ENCODE results near the gene WDR74.
A peak's percentile ranks its signal among the peaks of the same experiment; 100 is the strongest.
"Not testable (repeated sequence)": the region's sequence is repeated elsewhere in the genome, so short reads cannot be mapped to it uniquely, and the experiment has no call there.

The WDR74 gene

GRCh38 chr11:62840721-62841360 lies 1.5 kb upstream of the WDR74 start:
- DNase-seq (ENCODE audit: low read depth): peak; percentile 56

GRCh38 chr11:62835336-62835735 lies 4.1 kb downstream of the WDR74 start:
- no peak for DNase-seq (ENCODE audit: low read depth)

- no peak for DNase-seq (ENCODE audit: low read depth)
Observed at GRCh38 chr11:62832336-62833234, 6.8 kb downstream of the WDR74 start, which contains the start of gene TEX54. Gene TEX54, minus strand, starts transcription at chr11:62832841.

- peak; percentile 99 for DNase-seq (ENCODE audit: low read depth)
Observed at GRCh38 chr11:62831520-62832335, 7.7 kb downstream of the WDR74 start, which contains the start of gene STX5. Gene STX5, minus strand, starts transcription at chr11:62832051. Its CDS starts 808 bp downstream, at chr11:62831243.

DNA sequence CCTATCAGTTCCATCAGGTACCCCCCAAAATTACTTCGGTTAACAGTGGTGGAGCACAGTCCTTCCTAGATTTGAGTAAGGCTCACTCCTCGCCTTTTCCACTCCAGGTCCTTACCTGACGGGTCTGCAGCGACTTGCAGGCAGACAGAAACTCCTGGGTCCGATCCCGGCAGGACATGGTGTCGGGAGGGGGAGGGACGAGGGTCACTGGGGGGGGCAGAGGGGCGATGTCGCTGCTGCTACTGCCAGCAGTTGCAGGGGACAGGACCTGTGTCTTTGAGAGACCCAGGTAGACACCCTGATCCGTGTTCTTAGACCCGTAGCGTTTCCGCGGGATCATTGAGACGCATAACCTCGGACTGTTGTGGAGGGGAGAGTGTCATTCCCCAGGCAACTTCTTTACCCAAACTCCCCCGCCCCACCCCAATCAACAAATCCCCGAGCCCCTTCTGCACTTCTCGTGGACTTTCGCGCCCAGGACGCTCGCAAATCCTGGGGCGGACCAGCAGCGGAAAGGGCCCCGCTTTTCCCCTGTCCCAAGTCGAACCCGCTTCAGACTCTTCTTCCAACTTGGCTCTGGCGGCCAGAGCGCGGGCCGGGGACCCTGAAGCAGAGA lies 8.4 kb downstream of the WDR74 start:
- no peak for DNase-seq (ENCODE audit: low read depth)

DNA sequence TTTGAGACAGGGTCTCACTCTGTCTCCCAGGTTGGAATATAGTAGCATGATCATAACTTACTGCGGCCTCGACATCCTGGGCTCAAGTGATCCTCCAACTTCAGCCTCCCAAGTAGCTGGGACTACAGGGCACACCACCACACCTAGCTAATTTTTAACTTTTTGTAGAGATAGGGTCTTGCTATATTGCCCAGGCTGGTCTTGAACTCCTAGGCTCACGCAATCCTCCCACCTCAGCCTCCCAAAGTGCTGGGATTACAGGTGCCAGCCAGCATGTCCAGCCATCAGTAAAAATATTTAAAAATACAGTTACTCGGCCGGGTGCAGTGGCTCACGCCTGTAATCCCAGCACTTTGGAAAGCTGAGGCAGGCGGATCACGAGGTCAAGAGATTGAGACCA lies 11.3 kb downstream of the WDR74 start:
- DNase-seq (ENCODE audit: low read depth): not testable (repeated sequence)

DNA sequence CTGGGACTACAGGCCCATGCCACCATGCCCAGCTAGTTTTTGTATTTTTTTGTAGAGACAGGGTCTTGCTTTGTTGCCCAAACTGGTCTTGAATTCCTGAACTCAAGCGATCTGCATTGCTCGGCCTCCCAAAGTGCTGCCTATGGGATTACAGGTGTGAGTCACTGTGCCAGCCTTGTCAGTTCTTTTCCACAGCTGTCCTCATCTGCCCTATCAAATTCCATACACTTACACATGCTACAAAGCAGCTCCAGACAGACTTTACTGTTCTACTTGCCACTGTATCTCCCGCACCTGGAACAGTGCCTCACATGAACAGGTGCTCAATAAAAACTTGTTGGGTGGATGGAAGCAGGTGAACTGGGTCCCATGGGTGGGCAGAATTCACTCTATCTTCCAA lies 15.7 kb downstream of the WDR74 start:
- DNase-seq (ENCODE audit: low read depth): no peak

DNA sequence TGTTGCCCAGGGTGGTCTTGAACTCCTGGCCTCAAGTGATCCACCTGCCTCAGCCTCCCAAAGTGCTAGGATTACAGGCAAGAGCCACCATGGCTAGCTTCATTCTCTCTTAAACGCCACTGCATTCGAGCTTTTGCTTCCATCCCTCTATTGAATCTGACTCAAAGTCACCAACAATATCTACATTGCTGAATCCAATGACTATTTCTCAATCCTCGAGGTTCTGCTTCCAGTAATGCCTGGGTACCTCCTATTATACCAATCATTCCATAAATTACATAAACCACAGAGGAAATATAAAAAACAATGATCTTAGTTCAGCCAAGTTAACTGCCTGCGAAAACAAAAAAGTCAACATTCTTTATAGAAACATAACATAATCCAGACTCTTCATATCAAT lies 22.3 kb downstream of the WDR74 start:
- DNase-seq (ENCODE audit: low read depth): no peak

DNA sequence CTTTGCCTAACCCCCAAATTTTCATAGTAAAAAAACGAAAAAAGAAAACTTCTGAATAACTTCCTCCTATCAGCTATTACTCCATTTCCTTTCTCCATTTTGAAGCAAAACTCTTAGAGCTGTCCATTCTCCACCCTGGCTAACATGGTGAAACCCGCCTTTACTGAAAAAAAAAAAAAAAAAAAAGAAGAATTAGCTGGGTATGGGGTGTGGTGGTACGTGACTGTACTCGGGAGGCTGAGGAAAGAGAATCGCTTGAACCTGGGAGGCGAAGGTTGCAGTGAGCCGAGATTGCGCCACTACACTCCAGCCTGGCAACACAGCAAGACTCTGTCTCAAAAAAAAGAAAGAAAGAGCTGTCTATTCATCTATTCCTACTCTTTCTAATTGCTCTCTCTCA lies 22.8 kb downstream of the WDR74 start:
- DNase-seq (ENCODE audit: low read depth): no peak

DNA sequence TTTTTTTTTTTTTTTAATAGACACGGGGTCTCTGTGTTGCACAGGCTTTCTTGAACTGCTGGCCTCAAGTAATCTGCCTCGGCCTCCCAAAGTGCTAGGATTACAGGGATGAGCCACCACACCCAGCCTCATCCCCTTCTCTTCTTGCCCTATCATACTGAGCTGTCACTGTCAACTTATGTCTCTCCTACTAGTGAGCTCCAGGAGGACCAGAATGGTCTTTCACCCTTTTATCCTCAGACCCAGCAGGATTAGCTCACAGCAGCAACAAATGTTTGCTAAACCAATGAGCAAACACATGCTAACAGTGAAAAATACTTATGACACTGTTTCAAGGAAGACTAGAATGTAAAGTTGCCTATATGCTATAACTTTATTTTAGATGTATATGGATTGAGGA lies 27.7 kb downstream of the WDR74 start:
- no peak for DNase-seq (ENCODE audit: low read depth)

DNA sequence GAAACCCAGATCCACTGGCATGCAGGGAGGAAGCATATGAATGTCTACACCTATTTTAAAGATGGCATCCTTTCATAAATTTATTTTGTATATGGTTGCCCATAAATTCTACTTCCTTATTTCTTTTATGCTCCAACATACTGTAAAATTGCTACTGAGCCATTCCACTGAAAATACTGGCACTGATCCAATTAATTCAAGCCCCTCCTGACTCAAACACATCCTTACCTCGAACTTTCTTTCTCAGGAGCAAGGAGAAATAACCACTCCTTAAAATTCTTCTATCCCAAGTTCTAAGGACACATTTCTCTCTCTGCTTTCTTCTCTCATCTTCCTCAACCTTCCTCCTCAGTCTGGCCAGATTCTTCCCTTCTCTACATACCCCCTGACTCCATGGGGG lies 28.6 kb downstream of the WDR74 start:
- no peak for DNase-seq (ENCODE audit: low read depth)

DNA sequence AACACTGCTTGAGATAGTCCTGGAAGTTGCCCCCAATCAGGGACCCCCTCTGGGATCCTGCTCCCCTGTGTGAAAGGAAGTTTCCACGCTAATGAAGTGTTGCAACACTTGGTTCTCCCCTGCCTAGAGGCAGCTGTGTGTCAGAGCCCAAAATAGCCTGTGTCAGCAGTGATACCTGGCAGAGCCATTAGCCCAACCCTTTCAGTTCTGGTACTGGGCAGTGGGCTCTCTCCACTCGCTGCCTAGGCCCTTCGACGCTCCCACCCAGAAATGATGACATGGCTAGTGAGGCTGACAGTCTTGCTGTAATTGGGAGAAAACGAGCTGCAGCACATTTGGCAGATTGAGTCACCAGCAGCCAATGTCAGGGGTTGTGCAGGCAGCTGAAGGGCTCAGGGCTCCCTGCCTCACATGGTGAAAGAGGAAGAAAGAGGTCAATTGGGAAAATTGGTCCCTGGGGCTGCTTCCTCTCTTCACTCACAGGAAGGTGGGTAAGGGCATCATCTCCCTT lies 32.7 kb downstream of the WDR74 start:
- DNase-seq (ENCODE audit: low read depth): no peak

DNA sequence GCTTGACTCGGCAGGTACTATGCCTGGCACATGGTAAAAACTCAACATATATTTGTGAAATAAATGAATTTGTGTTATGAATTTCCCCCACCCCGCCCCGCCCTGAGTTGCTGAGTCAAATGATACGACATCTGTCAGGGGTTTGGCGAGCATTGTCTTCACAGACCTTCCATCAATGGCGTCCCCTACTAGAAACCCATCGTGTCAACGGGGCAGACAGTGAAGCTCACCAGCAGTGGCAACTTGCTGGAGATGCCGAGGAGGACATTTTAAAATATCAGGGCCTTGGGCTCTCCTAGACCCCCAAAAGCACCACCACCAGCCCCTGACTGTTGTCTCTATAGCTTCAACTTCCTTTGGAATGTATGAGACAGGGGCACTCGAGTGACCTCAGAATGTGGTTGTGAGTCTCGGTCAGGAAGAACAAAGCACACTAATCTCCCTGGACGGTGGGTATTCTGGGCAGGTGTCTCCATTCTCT lies 33.4 kb downstream of the WDR74 start:
- no peak for DNase-seq (ENCODE audit: low read depth)

DNA sequence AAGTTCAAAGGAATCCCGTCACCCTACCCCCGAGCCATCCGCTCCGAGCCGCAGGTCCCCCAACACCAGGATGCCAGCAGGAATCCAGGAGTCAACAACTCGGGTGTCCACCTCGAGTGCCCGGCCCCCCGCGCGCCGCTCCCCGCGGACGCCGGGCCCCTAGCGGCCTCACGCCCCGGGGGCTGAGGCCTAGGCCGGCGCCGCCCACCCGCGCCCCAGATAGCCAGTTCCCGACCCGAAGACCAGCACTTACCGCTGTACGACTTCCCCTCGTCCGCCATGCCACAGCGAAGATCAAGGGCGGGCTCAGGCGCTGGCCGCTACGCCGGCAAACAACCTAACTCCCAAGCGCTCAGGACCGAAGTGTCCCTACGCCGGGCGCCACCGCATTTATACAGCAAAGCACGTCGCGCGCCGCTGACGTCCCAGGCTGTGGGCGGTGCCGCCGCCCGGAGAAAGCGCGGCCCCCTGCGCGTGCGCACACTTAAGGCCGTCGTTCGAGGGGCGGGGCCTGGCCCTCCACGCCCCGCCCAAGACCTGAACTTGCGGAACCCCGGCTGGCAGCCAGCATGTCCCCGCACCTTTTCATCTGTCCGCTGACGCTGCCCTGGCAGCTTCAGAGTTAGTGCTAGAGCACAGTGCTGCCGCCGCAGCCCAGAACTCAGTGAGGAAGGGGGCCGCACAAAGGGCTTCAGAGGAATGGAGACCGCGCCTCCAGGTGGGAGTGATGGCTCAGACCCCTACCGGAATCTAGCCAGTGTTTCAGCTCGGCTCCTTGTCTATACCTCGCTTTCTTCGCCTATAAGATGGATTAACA lies 34.1 kb downstream of the WDR74 start, which contains the start of gene NXF1:
Gene NXF1 (minus strand): TSS at position 365 of the 817 bp plus-strand sequence. CDS start 84 bp downstream, at position 281.
- peak; percentile 96 for DNase-seq (ENCODE audit: low read depth)

DNA sequence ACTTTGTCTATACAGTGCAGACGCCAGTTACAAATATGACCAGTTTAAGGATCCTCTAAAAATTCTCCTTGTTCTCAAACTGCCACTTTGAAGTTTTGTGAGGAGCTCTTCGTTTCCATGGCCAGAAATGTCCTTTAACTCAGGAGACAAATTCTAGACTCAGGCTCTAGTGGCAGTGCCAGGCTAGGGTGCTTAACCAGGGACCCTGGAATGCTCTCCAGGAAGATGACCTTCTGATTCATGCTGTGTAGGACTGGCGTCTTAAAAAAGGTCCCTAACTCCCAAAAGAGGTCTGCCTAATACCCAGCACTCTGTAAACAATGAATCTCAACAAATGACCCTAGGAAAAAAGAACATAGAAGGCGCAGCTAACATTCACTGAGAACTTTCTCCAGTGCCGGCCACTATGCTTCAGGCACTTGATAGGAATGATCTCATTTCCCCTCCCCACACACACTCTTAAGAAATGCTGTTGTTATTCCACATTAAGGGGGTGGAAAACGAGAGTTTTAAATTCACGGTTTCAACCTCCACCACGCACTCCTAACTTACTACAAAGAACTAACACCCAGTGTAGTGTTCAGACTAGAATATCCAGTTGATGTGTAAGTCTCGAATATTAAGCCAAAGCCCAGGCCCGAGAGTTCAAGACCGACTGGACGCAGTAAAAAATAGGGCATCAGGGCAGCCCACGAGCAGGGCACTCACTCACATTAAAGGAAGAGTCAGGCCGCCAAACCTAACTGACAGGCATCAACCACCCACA lies 34.9 kb downstream of the WDR74 start:
- DNase-seq (ENCODE audit: low read depth): no peak

DNA sequence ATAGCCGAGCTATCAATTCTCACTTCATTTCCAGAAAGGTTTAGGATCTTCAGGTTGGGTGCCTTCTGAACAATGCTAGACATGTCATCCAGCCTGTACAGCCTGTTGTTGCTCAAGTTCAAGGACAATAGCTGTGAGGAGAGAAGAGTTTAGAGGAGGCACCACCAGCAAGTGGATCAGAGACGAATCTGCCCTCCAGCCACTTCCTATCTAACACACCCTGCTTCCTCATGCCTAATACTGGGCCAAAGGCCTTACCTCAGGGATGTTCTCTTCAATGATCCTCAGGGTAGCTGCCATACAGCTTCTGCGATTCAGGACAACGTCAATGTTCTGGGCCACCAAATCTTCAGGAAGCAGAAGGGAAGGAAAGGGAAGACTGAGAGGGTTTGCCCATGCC lies 38.3 kb downstream of the WDR74 start:
- DNase-seq (ENCODE audit: low read depth): no peak

- DNase-seq (ENCODE audit: low read depth): no peak
Observed at GRCh38 chr11:62799486-62799885, 39.9 kb downstream of the WDR74 start.

DNA sequence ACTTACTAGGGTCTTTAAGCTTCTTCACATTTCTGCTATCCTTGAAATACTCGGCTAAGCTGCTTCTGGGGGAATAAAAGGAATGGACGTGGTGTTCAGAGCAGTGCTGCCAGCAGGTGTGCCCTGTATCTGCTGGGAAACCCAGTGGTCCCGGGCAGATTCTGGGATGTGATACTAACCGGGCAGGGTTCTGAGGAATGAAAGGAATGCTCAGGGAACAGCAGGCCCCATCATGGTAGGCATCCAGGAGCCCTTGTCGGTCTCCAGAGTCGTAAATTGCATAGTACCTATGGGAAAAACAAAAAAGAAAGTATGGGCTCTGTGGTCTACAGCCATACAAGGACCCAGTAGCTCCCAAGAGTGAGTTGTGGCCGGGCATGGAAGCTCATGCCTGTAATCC lies 43.1 kb downstream of the WDR74 start:
- no peak for DNase-seq (ENCODE audit: low read depth)

- no peak for DNase-seq (ENCODE audit: low read depth)
Observed at GRCh38 chr11:62794201-62794775, 45.1 kb downstream of the WDR74 start.

DNA sequence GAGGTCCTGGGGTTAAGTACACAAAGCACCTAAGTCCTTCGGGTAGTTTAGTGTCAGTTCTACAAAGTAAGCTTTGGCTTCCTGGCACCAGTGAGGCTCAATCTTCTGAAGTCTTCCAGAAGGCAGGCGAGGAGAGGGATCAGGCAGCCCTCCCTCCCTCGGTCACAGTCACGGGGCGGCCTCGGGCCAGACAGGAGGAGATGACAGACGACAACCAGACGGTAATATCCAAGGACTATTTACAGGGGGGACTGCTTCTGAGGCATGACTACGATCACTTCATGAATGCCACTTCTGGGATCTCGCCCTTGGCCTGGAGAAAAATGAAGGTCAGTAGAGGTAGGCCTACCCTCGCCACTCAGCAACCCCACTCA lies 47.2 kb downstream of the WDR74 start:
- no peak for DNase-seq (ENCODE audit: low read depth)
